ENCODE data around the gene ARL15. TPM values are rescaled to one million over a fixed set of nuclear protein-coding genes. Genes with fewer than 3 reads are reported as not detected.
A peak's percentile ranks its signal among the peaks of the same experiment; 100 is the strongest.

The ARL15 gene
- total RNA-seq, 2 donors from 2014 or later, result 14.3 to 24.1 TPM

- H3K27ac ChIP-seq, result peak overlapping the region in 1 of 4 donors; percentile 25
- peak; percentile 64 for ATAC-seq
- H3K9me3 ChIP-seq, result no peaks in the 10 kb centered on the region
- peaks cover 14% of the 10 kb centered on the region for H3K4me1 ChIP-seq
- DNase-seq, result peak in 3 of 4 donors; percentile 10 to 60 (median 11)
- 21 to 26% methylated on average over 6 of the region's 6 CpGs for WGBS, 2 donors
- no peaks in the 10 kb centered on the region for H3K36me3 ChIP-seq (replicated peaks in 1 of 2; ENCODE audit: insufficient read depth in 1 of 2, low read depth in 2 of 2)
- H3K4me3 ChIP-seq, result no peak overlapping the region
- no peak for TF ChIP-seq POLR2A (IDR thresholded peaks at IDR 0.05)
- no peak for TF ChIP-seq CTCF (IDR thresholded peaks at IDR 0.05)
- no peaks in the 10 kb centered on the region for H3K27me3 ChIP-seq
- intact Hi-C loops (cut with DNase I), result no loop called here
Observed at GRCh38 chr5:54007827-54008777, 302.3 kb downstream of the ARL15 start.

- no peak for TF ChIP-seq CTCF (IDR thresholded peaks at IDR 0.05)
- TF ChIP-seq POLR2A (IDR thresholded peaks at IDR 0.05), result no peak
- H3K27me3 ChIP-seq, result no peaks in the 10 kb centered on the region
- H3K9me3 ChIP-seq, result no peaks in the 10 kb centered on the region
- ATAC-seq, result no peak
- peaks cover 14% of the 10 kb centered on the region for H3K4me1 ChIP-seq
- H3K36me3 ChIP-seq (replicated peaks in 1 of 2; ENCODE audit: insufficient read depth in 1 of 2, low read depth in 2 of 2), result no peaks in the 10 kb centered on the region
- 95 to 100% methylated on average over 3 of the region's 3 CpGs for WGBS, 2 donors
- no peak overlapping the region for H3K27ac ChIP-seq
- no peak overlapping the region for H3K4me3 ChIP-seq
- intact Hi-C loops (cut with DNase I), result no loop called here
- DNase-seq, result no peak
Observed at GRCh38 chr5:54004697-54005096, 305.7 kb downstream of the ARL15 start.

- H3K4me1 ChIP-seq, result peaks cover 3% of the 10 kb centered on the region
- H3K4me3 ChIP-seq, result no peak overlapping the region
- intact Hi-C loops (cut with DNase I), result no loop called here
- H3K9me3 ChIP-seq, result no peaks in the 10 kb centered on the region
- H3K27me3 ChIP-seq, result no peaks in the 10 kb centered on the region
- H3K27ac ChIP-seq, result no peak overlapping the region
- TF ChIP-seq CTCF (IDR thresholded peaks at IDR 0.05) (no peak), POLR2A (IDR thresholded peaks at IDR 0.05) (no peak)
- no peak for ATAC-seq
- WGBS, 2 donors, result 21 to 34% methylated on average over 1 of the region's 1 CpG
- H3K36me3 ChIP-seq (replicated peaks in 1 of 2; ENCODE audit: insufficient read depth in 1 of 2, low read depth in 2 of 2), result no peaks in the 10 kb centered on the region
- no peak for DNase-seq
Observed at GRCh38 chr5:54002779-54003178, 307.6 kb downstream of the ARL15 start.

- 86 to 88% methylated on average over 5 of the region's 5 CpGs for WGBS, 2 donors
- no peak for ATAC-seq
Observed at GRCh38 chr5:54001976-54002775, 308.2 kb downstream of the ARL15 start.

More at GRCh38 chr5:54001976-54002775, 308.2 kb downstream of the ARL15 start:
- Histone ChIP-seq H3K27me3 (no peaks in the 10 kb centered on the region), H3K27ac (no peak overlapping the region), H3K4me1 (no peaks in the 10 kb centered on the region), H3K9me3 (no peaks in the 10 kb centered on the region), H3K36me3 (replicated peaks in 1 of 2; ENCODE audit: insufficient read depth in 1 of 2, low read depth in 2 of 2) (no peaks in the 10 kb centered on the region), H3K4me3 (no peak overlapping the region)
- intact Hi-C loops (cut with DNase I), result no loop called here
- DNase-seq, result no peak
- TF ChIP-seq CTCF (IDR thresholded peaks at IDR 0.05) (no peak), POLR2A (IDR thresholded peaks at IDR 0.05) (no peak)
